ENCODE results near the gene RASEF.
A peak's percentile ranks its signal among the peaks of the same experiment; 100 is the strongest.
"Not testable (repeated sequence)": the region's sequence is repeated elsewhere in the genome, so short reads cannot be mapped to it uniquely, and the experiment has no call there.

Gene RASEF

GRCh38 chr9:82969291-82969690 lies 93.7 kb downstream of the RASEF start:
- DNase-seq: no peak

- DNase-seq: no peak
Measured at GRCh38 chr9:82968816-82969215, 94.1 kb downstream of the RASEF start.

- DNase-seq: no peak
Measured at GRCh38 chr9:82968388-82968787, 94.6 kb downstream of the RASEF start.

- DNase-seq: peak; percentile 16
Measured at GRCh38 chr9:82961504-82962125, 101.3 kb downstream of the RASEF start.

- DNase-seq: no peak
Measured at GRCh38 chr9:82957529-82958379, 105.2 kb downstream of the RASEF start.

GRCh38 chr9:82949203-82949602 lies 113.7 kb downstream of the RASEF start:
- DNase-seq: no peak

- DNase-seq: no peak
Measured at GRCh38 chr9:82940376-82940775, 122.6 kb downstream of the RASEF start.

- DNase-seq: no peak
Measured at GRCh38 chr9:82939451-82939850, 123.5 kb downstream of the RASEF start.

GRCh38 chr9:82938426-82939218 lies 124.3 kb downstream of the RASEF start:
- no peak for DNase-seq

- DNase-seq: not testable (repeated sequence)
Measured at GRCh38 chr9:82936561-82936960, 126.4 kb downstream of the RASEF start.

- no peak for DNase-seq
Measured at GRCh38 chr9:82934949-82935348, 128.0 kb downstream of the RASEF start.

GRCh38 chr9:82934025-82934424 lies 128.9 kb downstream of the RASEF start:
- not testable (repeated sequence) for DNase-seq

- no peak for DNase-seq
Measured at GRCh38 chr9:82930116-82930515, 132.8 kb downstream of the RASEF start.

All from CD4-positive, alpha-beta T cell treated with Interleukin-6 for 4 hours (primary cell).